DMS 273 (cell line): ENCODE measurements around the gene GAK.
"Not testable (repeated sequence)": the region's sequence is repeated elsewhere in the genome, so short reads cannot be mapped to it uniquely, and the experiment has no call there.

Source experiments
- DNase-seq: peaks from one replicate; lab custom pipeline; 2025; ENCODE audit not compliant: unreplicated experiment; lab: John Stamatoyannopoulos, UW

The GAK gene

DNA sequence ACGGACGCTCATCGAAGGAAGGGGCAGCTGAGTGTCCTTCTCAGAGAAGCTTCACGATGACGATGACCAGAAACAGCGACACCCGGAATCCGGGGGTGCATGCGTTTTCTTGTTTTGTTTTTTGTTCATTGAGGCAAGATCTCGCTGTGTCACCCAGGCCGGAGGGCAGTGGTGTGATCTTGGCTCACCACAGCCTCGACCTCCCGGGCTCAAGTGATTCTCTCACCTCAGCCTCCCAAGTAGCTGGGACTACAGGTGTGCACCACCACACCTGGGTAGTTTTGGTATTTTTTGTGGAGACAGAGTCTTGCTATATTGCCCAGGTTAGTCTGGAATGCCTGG, 21.4 kb upstream of the GAK start:
- no peak for DNase-seq

DNA sequence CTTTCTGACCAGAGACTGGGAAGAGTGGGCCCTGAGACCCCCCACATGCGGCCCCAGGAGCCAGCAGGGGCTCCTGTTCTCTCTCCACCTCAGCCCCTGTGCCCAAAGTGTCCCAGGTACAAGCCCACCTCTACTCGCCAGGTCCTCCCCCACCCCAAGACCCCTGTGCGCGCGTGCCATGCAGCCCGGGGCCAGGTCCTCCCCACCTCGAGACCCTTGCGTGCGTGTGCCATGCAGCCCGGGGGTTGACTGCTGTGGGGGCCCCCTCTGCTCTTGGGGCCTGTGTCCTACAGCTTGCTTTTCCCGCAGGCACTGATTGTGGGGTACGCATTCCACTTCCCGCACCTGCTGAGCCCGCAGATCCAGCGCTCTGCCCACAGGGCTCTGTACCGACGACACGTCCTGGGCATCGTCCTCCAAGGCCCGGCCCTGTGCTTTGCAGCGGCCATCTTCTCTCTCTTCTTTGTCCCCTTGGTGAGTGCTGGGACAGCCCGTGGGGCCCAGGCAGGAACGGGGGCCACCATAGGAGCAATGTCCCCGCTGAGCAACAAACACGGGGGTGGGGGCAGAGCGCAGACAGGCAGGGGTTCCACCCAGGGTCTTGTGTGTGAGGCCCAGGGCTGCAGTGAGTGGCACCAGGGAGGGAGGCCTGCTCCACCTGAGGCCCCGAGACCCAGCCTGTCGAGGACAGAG, 20.9 kb upstream of the GAK start:
- DNase-seq: no peak

DNA sequence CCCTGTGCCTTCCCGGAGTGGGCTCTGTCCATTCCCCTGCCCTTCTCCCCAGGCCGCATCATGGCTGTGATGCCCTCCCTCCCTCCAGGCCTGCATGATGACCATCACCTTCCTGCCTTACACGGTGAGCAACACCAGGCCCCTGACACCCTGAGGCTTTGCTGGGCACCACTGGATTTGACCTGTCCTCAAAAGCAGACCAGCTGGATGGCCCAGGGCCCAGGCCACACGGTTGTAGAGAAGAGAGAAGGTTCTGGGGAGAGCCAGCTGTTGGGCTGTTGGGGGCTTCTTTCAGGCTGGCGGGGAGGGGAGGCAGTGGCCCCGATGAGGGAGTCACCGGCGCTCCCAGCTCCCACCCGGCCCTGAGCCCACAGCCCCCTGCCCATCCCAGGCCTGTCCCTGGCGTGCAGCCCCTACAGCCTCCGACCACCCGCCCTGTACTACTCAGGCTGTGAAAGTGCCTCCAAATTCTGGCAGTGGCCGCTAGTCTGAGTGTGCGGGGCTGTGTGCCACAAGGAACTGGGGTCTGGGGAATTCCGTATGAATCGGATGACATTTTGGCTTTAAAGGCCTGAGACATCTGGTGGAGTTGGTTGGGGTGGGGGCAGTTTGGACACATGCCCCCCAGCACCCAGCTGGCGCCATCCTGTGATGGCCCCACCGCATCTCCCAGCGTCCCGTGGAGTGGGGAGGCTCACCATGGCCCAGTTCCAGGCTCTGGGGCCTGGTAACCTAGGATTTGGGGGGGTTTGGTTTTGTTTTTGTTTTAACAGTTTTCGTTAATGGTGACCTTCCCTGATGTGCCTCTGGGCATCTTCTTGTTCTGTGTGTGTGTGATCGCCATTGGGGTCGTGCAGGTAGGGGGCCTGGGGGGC, 19.7 kb upstream of the GAK start:
- no peak for DNase-seq

DNA sequence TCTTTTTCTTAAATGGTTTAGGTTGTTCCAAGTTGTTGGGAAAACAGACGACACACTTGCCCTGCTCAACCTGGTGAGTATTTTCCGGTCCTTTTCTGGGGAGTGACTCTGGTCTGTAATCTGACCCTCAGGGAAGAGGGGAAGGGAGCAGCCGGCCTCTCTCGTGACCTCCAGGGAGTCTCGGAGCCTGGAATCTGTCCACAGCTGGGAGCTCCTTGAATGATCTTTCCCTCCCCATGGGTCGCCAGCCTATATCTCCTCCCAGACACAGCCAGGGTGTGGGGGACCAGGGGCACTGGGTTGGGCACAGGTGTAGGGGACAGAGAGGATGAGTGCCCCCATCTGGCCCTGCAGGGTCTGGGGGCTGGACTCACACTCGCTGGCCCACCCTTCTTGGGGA, 19.1 kb upstream of the GAK start:
- no peak for DNase-seq

DNA sequence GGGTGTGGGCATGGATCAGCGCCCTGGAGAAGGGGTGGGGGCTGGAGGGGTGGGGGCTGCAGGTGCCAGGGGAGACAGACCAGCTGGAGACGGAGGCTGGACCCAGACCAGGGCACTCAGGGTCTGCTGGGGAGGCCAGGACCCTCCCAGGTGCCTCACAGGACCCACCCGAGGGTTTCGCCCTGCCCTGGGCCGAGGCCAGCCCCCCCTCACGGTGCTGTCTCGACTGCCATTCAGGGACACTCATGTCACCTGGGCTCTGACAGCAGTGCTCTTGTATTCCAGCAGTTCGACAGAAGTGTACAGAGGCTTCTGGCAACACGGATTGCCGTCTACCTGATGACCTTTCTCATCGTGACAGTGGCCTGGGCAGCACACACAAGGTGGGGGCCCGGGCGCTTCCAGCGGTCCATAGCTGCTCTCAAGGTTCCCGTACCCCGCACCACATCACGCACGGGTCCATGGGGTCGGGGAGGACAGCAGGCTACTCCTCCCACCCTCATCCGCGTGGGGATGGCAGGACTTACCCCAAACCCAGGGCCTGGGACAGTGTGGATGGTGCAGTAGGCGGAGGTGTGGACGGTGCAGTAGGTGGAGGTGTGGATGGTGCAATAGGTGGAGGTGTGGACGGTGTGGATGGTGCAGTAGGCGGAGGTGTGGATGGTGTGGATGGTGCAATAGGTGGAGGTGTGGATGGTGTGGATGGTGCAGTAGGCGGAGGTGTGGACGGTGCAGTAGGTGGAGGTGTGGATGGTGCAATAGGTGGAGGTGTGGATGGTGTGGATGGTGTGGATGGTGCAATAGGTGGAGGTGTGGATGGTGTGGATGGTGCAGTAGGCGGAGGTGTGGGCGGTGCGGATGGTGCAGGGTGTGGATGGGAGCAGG, 18.3 kb upstream of the GAK start:
- no peak for DNase-seq

DNA sequence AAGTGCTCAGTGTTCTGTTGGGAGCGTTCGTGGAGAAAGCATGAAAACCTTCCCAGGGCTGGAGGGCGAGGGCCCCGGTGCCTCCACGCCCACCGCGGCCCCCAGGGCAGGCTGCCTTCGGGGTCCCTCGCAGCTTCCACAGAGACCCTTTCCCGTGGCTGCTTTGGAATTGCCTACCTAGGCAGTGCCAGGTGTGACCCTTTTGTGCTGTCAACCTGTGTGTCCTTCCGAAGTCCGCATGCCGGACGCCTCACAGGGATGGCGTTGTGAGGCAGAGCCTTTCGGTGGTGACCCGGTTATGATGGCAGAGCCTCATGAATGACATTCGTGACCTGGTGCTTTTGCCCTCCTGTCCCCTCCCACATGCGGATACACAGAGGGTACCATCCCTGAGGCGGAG, 17.5 kb upstream of the GAK start:
- no peak for DNase-seq

DNA sequence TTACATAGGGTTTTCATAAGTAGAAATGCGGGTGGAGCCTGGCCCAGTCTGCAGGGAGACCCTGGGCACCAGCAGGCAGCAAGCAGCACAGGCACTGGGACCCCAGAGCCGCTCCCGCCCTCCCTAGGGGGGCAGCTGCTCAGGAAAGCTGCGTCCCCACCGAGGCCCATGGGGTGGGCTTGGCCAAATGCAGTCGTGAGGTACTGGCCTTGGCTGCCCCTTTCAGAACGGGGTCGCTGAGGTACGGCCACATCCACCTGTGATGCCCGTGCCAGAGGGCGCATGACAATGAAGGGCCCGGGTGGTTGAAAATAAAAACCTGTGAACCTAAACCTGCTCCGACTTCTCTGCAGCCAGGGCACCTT, 16.8 kb upstream of the GAK start:
- no peak for DNase-seq

DNA sequence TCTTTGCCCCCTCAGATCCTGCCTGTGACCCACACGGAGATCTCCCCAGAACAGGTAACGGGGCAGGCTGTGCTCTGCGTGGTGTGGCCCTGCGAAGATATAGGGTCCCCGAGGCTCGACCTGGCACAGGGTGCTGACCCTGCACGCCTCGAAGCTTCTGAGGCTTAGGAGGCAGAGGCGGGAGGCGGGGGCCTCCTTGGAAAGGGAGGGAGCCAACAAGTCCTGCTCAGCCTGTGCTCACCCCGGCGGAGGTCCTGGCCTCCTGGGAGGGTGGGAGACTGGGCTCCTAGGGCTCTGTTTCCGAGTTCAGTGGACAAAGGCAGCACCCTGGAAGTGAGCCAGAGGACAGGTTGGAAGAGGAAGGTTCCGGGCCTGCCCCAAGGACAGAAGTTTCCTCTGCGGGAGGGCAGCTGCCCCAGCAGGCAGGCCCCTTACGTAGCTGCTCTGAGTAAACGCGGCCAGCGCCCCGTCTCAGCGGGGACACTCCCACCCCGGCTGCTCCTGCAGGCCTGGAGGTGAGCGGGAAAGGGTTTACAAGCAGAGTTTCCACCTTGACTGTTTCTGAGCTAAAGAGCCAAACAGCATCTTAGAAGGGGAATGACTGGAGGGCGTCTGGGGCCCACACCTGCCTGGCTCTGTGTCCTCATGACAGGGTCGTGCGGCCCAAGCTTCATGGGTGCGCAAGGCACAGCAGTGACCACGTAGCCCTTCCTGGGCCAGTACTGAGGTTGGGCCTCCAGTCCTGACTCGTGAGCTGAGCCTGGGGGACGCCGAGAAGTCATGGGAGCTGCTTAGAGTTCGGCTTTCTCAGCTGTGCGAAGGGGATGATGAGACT, 16.2 kb upstream of the GAK start:
- DNase-seq: no peak

DNA sequence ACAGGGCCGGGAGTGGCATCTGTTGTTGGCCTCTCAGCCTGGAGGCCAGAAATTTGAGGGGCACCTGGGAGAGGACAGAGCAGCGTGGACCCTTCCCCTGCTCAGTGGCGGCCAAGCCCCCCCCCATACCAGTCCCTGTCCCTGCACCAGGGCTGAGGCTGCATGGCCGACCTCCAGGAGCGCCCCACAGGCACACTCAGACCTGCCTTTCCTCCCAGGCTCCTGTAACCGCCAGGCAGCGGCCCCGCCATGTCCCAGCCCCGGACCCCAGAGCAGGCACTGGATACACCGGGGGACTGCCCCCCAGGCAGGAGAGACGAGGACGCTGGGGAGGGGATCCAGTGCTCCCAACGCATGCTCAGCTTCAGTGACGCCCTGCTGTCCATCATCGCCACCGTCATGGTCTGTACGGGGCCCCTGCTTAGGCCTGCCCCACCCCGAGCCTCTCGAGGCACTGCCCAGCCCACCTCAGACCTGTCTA, 15.4 kb upstream of the GAK start:
- no peak for DNase-seq

DNA sequence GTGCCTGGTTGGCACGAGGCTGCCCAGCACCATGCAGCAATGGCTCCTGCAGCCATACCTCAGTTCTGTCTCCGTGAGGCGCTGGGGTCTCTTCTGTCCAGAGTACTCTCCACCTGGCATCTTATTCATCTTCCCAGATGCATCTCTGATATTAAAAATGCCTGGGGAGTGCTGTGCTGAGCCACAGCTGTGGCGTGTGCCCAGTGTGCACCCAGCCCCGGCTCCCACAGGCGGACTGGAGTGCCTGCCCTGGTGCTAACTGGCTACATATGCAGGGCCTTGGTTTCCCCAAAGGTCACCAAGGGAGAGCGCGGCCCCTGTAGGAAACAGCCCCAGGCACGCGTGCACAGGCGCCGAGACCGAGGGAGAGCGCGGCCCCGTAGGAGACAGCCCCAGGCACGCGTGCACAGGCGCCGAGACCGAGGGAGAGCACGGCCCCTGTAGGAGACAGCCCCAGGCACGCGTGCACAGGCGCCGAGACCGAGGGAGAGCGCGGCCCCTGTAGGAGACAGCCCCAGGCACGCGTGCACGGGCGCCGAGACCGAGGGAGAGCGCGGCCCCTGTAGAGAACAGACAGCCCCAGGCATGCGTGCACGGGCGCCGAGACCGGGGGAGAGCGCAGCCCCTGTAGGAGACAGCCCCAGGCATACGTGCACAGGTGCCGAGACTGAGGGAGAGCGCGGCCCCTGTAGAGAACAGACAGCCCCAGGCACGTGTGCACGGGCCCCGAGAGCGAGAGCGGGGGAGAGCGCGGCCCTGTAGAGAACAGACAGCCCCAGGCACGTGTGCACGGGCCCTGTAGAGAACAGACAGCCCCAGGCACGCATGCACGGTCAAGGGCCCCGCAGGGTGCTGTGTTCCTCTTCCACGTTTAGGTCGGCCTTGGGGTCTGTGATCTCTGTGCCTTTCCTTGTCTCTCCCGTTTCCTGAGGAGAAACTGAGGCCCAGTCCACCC, 14.7 kb upstream of the GAK start:
- DNase-seq: no peak

DNA sequence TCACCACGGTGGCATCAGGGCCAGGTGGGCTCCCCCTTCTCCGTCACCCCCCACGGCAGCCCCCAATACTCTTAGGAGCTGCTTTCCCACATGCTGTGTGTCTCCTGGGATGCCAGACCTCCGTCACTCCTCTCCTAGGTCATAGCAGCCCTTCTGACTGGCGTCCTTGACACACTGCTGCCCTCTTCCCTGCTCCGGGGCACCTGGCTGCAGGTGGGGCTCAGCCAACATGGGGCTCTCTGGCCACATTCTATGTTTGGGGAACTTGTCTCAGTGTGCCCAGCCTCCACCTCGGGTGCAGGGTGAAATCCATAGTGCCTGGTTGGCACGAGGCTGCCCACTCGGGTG, 14.0 kb upstream of the GAK start:
- DNase-seq: no peak

DNA sequence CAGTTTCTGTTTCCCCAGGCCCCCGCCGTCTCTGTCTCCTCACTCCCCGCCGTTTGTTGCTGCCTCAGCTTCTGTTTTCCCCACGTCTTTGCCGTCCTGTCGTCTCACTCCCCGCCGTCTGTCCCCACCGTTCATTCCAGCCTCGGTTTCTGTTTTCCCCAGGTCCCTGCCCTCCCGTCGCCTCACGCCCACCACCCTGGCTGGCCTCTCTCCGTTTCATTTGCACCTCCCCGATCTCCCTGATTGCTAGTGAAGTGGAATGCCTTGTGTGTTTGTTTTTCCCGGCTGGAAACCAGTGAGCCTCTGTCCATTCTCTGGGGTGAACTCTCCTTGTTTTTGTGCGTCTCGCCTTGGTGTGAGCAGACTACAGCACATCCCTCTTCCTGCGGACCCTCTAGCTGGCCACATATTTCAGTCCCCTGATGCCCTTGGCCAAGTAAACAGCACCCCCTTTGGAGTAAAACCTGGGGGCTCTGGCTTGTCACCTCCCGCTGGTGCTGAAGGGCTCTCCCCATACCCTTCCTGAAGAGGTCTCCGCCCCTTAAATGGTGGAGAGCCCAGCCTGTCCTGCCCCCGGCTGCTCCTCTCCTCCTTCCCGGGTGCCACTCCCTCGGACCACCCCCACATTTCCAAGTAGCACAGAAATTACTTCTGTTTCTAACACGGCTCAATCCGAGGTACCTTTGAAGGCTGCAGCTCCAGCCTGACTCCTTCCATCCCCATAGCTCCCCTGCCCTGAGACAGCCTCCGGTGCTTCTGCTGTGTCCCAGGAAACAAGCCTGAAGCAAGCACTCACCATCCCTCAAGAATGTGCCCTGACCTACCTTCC, 13.4 kb upstream of the GAK start:
- DNase-seq: no peak

DNA sequence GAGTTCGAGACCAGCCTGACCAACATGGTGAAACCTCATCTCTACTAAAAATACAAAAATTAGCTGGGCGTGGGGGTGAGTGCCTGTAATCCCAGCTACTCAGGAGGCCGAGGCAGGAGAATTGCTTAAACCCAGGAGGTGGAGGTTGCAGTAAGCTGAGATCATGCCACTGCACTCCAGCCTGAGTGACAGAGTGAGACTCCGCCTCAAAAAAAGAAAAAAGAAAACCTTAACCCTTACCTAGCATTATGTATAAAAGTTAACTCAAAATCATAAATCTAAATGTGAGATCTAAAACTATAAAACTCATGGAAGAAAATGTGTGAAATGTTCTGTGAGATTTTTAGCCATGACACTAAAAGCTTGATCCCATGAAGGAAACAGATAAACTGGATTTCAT, 7.4 kb upstream of the GAK start:
- not testable (repeated sequence) for DNase-seq

DNA sequence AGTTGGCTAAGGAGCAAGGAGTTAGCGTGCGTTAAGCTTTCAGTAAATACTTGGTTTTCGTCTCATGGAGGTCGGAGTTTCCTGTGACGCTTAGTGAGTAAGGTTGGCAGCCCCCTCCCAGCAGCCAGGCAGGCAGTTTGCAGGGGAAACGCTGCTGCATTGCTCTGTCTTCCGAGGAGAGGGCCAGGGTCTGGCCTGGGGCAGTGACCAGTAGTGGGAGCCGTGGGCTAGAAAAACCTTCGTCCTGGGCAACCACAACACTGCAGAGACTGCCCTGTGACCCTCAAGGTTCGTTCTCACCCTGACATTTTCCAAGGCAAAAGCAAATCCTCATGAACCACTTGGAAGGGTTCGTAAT, 576 bp upstream of the GAK start:
- no peak for DNase-seq

DNA sequence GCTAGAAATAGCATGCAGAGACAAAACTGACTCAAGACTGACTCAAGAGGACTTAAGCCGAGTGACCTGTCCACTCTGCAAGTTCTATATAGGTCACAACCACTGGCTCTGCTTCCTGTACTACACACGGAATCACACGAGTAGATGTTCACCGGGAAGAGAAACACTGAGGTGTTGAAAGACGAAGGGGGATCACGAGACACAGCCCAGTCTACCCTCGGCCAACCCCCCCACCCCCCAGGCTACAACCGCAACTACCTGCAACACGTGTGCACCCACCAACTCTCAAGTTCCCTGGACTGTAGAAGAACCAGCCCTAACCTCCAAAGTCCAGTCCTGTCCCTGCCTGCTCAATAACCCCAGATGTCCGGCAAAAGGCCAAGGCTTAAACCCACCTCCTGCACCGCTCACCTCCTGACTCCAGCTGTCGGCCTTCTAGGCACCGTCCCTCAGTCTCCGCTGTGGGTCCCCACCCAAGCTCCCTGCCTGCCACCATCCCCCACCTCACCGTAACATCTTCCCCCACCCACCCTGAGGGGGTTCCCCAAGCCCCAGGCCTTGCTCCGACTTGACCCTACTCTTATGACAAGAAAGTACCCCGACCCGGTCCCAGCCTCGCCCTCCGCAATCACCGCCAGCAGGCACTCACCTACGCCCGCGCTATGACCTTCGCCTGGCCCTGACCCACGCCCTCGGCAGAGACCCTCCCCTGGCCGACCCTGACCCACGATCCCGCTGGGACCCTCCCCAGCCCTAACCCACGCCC, 739 bp downstream of the GAK start:
- DNase-seq: peak; percentile 37

DNA sequence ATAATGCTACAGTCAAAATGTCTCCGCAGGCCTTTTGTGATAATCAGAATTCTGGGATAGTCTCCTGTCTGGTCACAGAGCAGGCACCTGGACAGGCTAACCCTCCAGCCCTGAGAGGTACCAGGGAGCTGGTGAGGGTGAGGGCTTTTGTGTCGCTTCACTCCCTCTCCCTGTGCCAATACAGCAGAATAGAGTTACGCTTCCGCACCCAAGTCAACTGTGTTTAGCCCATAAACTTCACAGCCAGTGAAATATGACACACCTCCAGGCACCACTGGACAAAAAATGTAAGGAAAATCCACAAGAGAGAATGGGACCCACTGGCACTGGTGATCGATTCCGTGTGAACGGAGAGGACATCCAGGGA, 1.3 kb downstream of the GAK start:
- DNase-seq: no peak

DNA sequence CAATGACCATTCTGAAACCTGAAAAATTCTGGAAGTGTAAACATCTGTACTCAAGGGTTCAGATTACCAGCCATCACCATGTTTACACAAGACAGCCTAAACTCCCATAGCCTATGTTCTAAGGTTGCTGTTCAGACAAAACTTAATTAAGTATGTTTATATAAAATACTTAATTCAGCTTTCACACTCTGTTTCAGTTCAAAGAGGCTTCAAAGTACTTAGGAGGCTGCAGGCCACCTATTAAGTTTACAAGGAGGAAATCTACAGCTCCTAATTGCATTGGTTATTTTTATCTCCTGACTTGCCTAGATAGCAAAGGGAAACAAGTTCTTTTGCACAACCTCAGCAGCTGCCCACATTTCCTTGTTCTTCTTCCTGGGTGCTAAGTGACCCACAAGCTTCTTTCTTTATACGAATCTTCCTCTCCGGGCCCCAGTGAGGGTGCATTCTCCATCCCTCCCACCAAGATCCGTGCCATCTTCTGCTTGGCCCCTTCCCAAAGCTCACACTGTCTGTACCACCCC, 2.0 kb downstream of the GAK start:
- peak; percentile 13 for DNase-seq
